Ovary (tissue), 9 donors: Measurements from ENCODE around the gene SLC25A33. TPM values are rescaled to one million over a fixed set of nuclear protein-coding genes. Genes with fewer than 3 reads are reported as not detected.

Experiments
- DNase-seq, 5 donors: peaks; one replicate each; pipeline ENCODE4 v3.0.0-alpha.2; 2019 to 2020
- H3K27ac ChIP-seq, 2 donors: fragments of 200-600 bp; one replicate each; pipeline versions ENCODE4 v1.5.1 to v1.8.0; 2019 to 2022
- H3K27me3 ChIP-seq: fragments of 200-600 bp; one replicate; pipeline ENCODE4 v1.8.0; 2022
- H3K36me3 ChIP-seq: fragments of 200-600 bp; sonication (generic); one replicate; pipeline ENCODE4 v1.5.1; 2019
- H3K4me1 ChIP-seq: one replicate; pipeline ENCODE4 v1.8.1; 2013; ENCODE audit warnings: mild to moderate bottlenecking, moderate library complexity; ENCODE audit not compliant: insufficient read depth
- H3K4me3 ChIP-seq: fragments of 200-600 bp; sonication (generic); one replicate; pipeline ENCODE4 v1.5.1; 2017
- H3K9me3 ChIP-seq, 2 donors: fragments of 200-600 bp in 1 of 2; sonication (generic) in 1 of 2; one replicate each; pipeline versions ENCODE4 v1.5.1 to v1.8.1; 2013 to 2019; ENCODE audit warnings: mild to moderate bottlenecking in 1 of 2, moderate library complexity in 1 of 2
- CTCF ChIP-seq, 3 donors: fragments of 450-650 bp in 2 of 3; fragments of 200-600 bp in 1 of 3; IDR thresholded peaks; one replicate each; pipeline versions ENCODE4 v1.5.1 to v1.8.0; 2016 to 2022; ENCODE audit warnings: antibody characterized with exemption in 3 of 3, mild to moderate bottlenecking in 1 of 3
- EP300 ChIP-seq: sonication (generic); formaldehyde crosslinking; IDR thresholded peaks from one replicate; pipeline ENCODE4 v1.6.1; 2017; ENCODE audit warnings: antibody characterized with exemption
- POLR2A ChIP-seq: fragments of 450-650 bp; IDR thresholded peaks from one replicate; pipeline ENCODE4 v1.6.1; 2017; ENCODE audit warnings: antibody characterized with exemption, mild to moderate bottlenecking, moderate library complexity
- WGBS, 3 donors: extraction: QIAGEN DNeasy Blood & Tissue Kit in 1 of 3; methylation state at CpG; one replicate each; pipeline versions ENCODE4 v1.1.5 to v1.1.7; 2013 to 2017; 5-methylcytosine and 5-hydroxymethylcytosine counted together
- intact Hi-C, 4 donors: fragments of 100-400 bp; cut with DNase I; formaldehyde crosslinking; loops; one replicate each; pipeline versions ENCODE4 v1.11.0 to v1.15.1; 2022 to 2023
- polyA plus RNA-seq, 2 donors: library from polyadenylated mRNA; stranded (reverse); fragments of 200-250 nt in 1 of 2; fragments of 350-450 nt in 1 of 2; fragmentation: Illumina TruSeq in 1 of 2; extraction: RNeasy Lipid Tissue Mini Kit (QIAGEN cat#74804) in 1 of 2; gene quantifications; one replicate each; pipeline ENCODE4 v1.2.3, GENCODE V29; 2013 to 2014
- total RNA-seq, 7 donors: library from RNA; depleted of rRNA in 2 of 7; stranded (reverse); fragments of >200 nt in 2 of 7; fragmentation: NEBNext Ultra II Directional in 3 of 7; extraction: Animal tissue kit (Norgen Biotek cat#: 25700) in 3 of 7; gene quantifications; one replicate each; pipeline versions ENCODE4 v1.1.0 to v1.2.4, GENCODE V29; 2016 to 2023
- donor health status: DM: no; HTN: no; CAD: no; lungs with moderate emphysema.
- donor health status: DM: no; HTN: no; CAD: no.
- donor health status: Bipolar disorder and iron deficiency.
- donor health status: DM: yes; HTN: yes; CAD: no.
- donor health status: DM: no; HTN: no; CAD: no.
- donor health status: DM: yes; HTN: yes; CAD: no.

Gene SLC25A33
- total and polyA plus RNA-seq, 9 donors, result 1.3 to 5.9 (median 3.9) TPM

GRCh38 chr1:9589719-9590157 lies 50.5 kb downstream of the SLC25A33 start:
- Histone ChIP-seq H3K27me3 (no peaks in the 10 kb centered on the region), H3K36me3 (no peaks in the 10 kb centered on the region), H3K27ac (no peak overlapping the region), H3K4me1 (peaks cover 12% of the 10 kb centered on the region), H3K4me3 (peak overlapping the region; percentile 71), H3K9me3 (no peaks in the 10 kb centered on the region)
- 22 to 29% (median 24%) methylated on average over 6 of the region's 6 CpGs for WGBS, 3 donors
- intact Hi-C loops, result no loop called here
- TF ChIP-seq CTCF (IDR thresholded peaks at IDR 0.05) (no peak), POLR2A (no peak), EP300 (no peak)
- DNase-seq, result no peak

- no peak overlapping the region for H3K4me3 ChIP-seq
- no peak overlapping the region for H3K27ac ChIP-seq
- peaks cover 12% of the 10 kb centered on the region for H3K4me1 ChIP-seq
- intact Hi-C loops, result no loop called here
- H3K9me3 ChIP-seq, result no peaks in the 10 kb centered on the region
- TF ChIP-seq EP300, result no peak
- no peak for TF ChIP-seq POLR2A
- no peak for TF ChIP-seq CTCF (IDR thresholded peaks at IDR 0.05)
- WGBS, 3 donors, result 66 to 74% (median 66%) methylated on average over 6 to 7 of the region's 7 CpGs
- H3K27me3 ChIP-seq, result no peaks in the 10 kb centered on the region
- H3K36me3 ChIP-seq, result no peaks in the 10 kb centered on the region
- peak in 1 of 5 donors; percentile 30 for DNase-seq
Observed at GRCh38 chr1:9590201-9590600, 50.9 kb downstream of the SLC25A33 start.

GRCh38 chr1:9590945-9591668 lies 51.8 kb downstream of the SLC25A33 start:
- Histone ChIP-seq H3K27me3 (no peaks in the 10 kb centered on the region), H3K36me3 (no peaks in the 10 kb centered on the region), H3K4me1 (peaks cover 12% of the 10 kb centered on the region), H3K27ac (no peak overlapping the region), H3K9me3 (no peaks in the 10 kb centered on the region), H3K4me3 (no peak overlapping the region)
- no peak for TF ChIP-seq POLR2A
- TF ChIP-seq CTCF (IDR thresholded peaks at IDR 0.05), result no peak
- TF ChIP-seq EP300, result no peak
- intact Hi-C loops, result no loop called here
- DNase-seq, result peak in 1 of 5 donors; percentile 36
- 86 to 91% (median 86%) methylated on average over 19 of the region's 19 CpGs for WGBS, 3 donors

GRCh38 chr1:9591669-9592509 lies 52.6 kb downstream of the SLC25A33 start:
- intact Hi-C loops, result no loop called here
- Histone ChIP-seq H3K4me1 (peaks cover 12% of the 10 kb centered on the region), H3K27ac (no peak overlapping the region), H3K36me3 (no peaks in the 10 kb centered on the region), H3K4me3 (no peak overlapping the region), H3K27me3 (no peaks in the 10 kb centered on the region), H3K9me3 (no peaks in the 10 kb centered on the region)
- peak in 1 of 5 donors; percentile 35 for DNase-seq
- TF ChIP-seq POLR2A (no peak), CTCF (IDR thresholded peaks at IDR 0.05) (no peak), EP300 (no peak)
- WGBS, 3 donors, result 82 to 85% (median 85%) methylated on average over 22 of the region's 22 CpGs
